Prostate gland (tissue), 2 donors: ENCODE data around the gene SLC9A8. TPM values are rescaled to one million over a fixed set of nuclear protein-coding genes. Genes with fewer than 3 reads are reported as not detected.

Experiments
- DNase-seq: peaks from one replicate; pipeline ENCODE4 v3.0.0-alpha.2; 2019; ENCODE audit warnings: low spot score
- H3K27ac ChIP-seq, 2 donors: fragments of 200-600 bp; sonication (generic); 2 replicates each; pipeline ENCODE4 v1.5.1; 2017 to 2019
- H3K27me3 ChIP-seq: fragments of 200-600 bp; sonication (generic); replicated peaks from 2 replicates; pipeline ENCODE4 v1.5.1; 2019; ENCODE audit not compliant: insufficient read depth
- H3K36me3 ChIP-seq, 2 donors: fragments of 200-600 bp; sonication (generic); 1 replicate in 1 of 2; 2 replicates in 1 of 2; pipeline versions ENCODE4 v1.5.1 to v1.8.1; 2017 to 2019
- H3K4me1 ChIP-seq: fragments of 200-600 bp; sonication (generic); replicated peaks from 2 replicates; pipeline ENCODE4 v1.5.1; 2019
- H3K4me3 ChIP-seq, 2 donors: fragments of 200-600 bp; sonication (generic); 2 replicates each; pipeline ENCODE4 v1.5.1; 2017 to 2019
- H3K9me3 ChIP-seq: fragments of 200-600 bp; sonication (generic); 2 replicates; pipeline ENCODE4 v1.5.1; 2017
- POLR2A ChIP-seq: fragments of 450-650 bp; IDR thresholded peaks from one replicate; pipeline ENCODE4 v1.6.1; 2016; ENCODE audit warnings: antibody characterized with exemption, mild to moderate bottlenecking
- POLR2AphosphoS5 ChIP-seq: sonication (generic); formaldehyde crosslinking; IDR thresholded peaks from one replicate; pipeline ENCODE4 v1.6.1; 2017; ENCODE audit warnings: antibody characterized with exemption
- WGBS: methylation state at CpG from one replicate; pipeline ENCODE4 v1.1.5; 2018; 5-methylcytosine and 5-hydroxymethylcytosine counted together
- intact Hi-C: fragments of 100-400 bp; cut with DNase I; formaldehyde crosslinking; loops from one replicate; pipeline ENCODE4 v1.14.2; 2022
- total RNA-seq, 2 donors: library from RNA; depleted of rRNA; stranded (reverse); fragments of >200 nt; gene quantifications; one replicate each; pipeline ENCODE4 v1.1.0, GENCODE V29; 2016
- TF ChIP-seq, protein P1 (sequence below), 4 experiments: fragments of 200-600 bp in 2 of 4; fragments of 450-650 bp in 2 of 4; sonication (generic) in 2 of 4; IDR thresholded peaks; 1 replicate in 3 of 4; 2 replicates in 1 of 4; pipeline ENCODE4 v1.5.1; 2016 to 2019; ENCODE audit warnings: antibody characterized with exemption in 4 of 4, mild to moderate bottlenecking in 2 of 4, moderate library complexity in 2 of 4

The SLC9A8 gene
- total RNA-seq, 2 donors from 2014 or later, result 13.5 to 26.4 TPM

GRCh38 chr20:49872056-49872455, 59.4 kb downstream of the SLC9A8 start:
- Histone ChIP-seq H3K36me3 (no peaks in the 10 kb centered on the region), H3K27ac (no peak overlapping the region), H3K4me1 (no peaks in the 10 kb centered on the region), H3K9me3 (no peaks in the 10 kb centered on the region), H3K4me3 (no peak overlapping the region), H3K27me3 (no peaks in the 10 kb centered on the region)
- intact Hi-C loops, result no loop called here
- WGBS, result 96% methylated on average over 1 of the region's 1 CpG
- no peak for TF ChIP-seq POLR2AphosphoS5
- TF ChIP-seq POLR2A, result no peak
- TF ChIP-seq, protein P1, sequence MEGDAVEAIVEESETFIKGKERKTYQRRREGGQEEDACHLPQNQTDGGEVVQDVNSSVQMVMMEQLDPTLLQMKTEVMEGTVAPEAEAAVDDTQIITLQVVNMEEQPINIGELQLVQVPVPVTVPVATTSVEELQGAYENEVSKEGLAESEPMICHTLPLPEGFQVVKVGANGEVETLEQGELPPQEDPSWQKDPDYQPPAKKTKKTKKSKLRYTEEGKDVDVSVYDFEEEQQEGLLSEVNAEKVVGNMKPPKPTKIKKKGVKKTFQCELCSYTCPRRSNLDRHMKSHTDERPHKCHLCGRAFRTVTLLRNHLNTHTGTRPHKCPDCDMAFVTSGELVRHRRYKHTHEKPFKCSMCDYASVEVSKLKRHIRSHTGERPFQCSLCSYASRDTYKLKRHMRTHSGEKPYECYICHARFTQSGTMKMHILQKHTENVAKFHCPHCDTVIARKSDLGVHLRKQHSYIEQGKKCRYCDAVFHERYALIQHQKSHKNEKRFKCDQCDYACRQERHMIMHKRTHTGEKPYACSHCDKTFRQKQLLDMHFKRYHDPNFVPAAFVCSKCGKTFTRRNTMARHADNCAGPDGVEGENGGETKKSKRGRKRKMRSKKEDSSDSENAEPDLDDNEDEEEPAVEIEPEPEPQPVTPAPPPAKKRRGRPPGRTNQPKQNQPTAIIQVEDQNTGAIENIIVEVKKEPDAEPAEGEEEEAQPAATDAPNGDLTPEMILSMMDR (IDR thresholded peaks at IDR 0.05), result no peak
- DNase-seq, result no peak

GRCh38 chr20:49874696-49875095, 62.1 kb downstream of the SLC9A8 start:
- WGBS, result 54% methylated on average over 6 of the region's 6 CpGs
- Histone ChIP-seq H3K27me3 (no peaks in the 10 kb centered on the region), H3K4me1 (no peaks in the 10 kb centered on the region), H3K4me3 (no peak overlapping the region), H3K36me3 (no peaks in the 10 kb centered on the region), H3K27ac (peak overlapping the region in 1 of 2 donors; percentile 13), H3K9me3 (no peaks in the 10 kb centered on the region)
- intact Hi-C loops, result no loop called here
- TF ChIP-seq POLR2AphosphoS5 (no peak), POLR2A (no peak)
- TF ChIP-seq, protein P1 (IDR thresholded peaks at IDR 0.05), result no peak
- DNase-seq, result no peak

DNA sequence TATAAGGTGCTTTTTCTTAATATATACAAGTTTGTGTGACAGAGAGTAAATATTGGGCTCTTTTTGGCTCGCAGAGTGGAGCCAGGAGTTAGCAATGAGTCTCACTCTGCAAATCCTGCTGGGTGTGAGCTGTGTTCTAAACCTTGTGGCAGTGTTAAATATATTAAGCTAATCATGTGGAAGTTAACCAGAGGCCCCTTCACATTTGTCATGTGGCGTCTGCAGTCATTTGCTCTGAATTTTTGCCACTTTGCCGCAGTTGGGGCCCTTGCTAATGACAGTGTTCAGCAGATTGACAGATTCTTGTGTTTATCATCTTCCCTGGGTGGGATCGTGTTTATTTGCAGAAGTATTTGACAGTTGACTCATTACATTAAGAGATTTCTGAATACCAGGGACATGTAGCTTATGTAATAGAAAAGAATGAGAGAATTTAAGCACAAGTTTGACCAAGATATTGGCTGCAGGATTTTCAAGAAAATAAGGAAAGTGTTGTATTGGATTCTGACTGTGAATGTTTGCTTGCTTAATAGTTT, 64.8 kb downstream of the SLC9A8 start:
- Histone ChIP-seq H3K27me3 (no peaks in the 10 kb centered on the region), H3K4me1 (no peaks in the 10 kb centered on the region), H3K27ac (no peak overlapping the region), H3K4me3 (no peak overlapping the region), H3K9me3 (no peaks in the 10 kb centered on the region), H3K36me3 (no peaks in the 10 kb centered on the region)
- TF ChIP-seq POLR2AphosphoS5, result no peak
- no peak for TF ChIP-seq POLR2A
- TF ChIP-seq, protein P1 (IDR thresholded peaks at IDR 0.05), result no peak
- WGBS, result 64% methylated on average over 4 of the region's 4 CpGs
- no peak for DNase-seq
- intact Hi-C loops, result no loop called here

- no peak for DNase-seq
- Histone ChIP-seq H3K36me3 (no peaks in the 10 kb centered on the region), H3K27ac (no peak overlapping the region), H3K4me3 (no peak overlapping the region), H3K27me3 (no peaks in the 10 kb centered on the region), H3K4me1 (no peaks in the 10 kb centered on the region), H3K9me3 (no peaks in the 10 kb centered on the region)
- WGBS, result 100% methylated on average over 1 of the region's 1 CpG
- TF ChIP-seq POLR2AphosphoS5 (no peak), POLR2A (no peak)
- intact Hi-C loops, result no loop called here
Measured at GRCh38 chr20:49878977-49879376, 66.3 kb downstream of the SLC9A8 start.

GRCh38 chr20:49880177-49880576, 67.5 kb downstream of the SLC9A8 start:
- no peaks in the 10 kb centered on the region for H3K4me1 ChIP-seq
- H3K9me3 ChIP-seq, result no peaks in the 10 kb centered on the region
- TF ChIP-seq POLR2A (no peak), POLR2AphosphoS5 (peak; percentile 70)
- TF ChIP-seq, protein P1 (IDR thresholded peaks at IDR 0.05), result no peak
- intact Hi-C loops, result no loop called here
- peak; percentile 72 for DNase-seq
- peak overlapping the region; percentile 29 to 38 for H3K27ac ChIP-seq
- no peaks in the 10 kb centered on the region for H3K36me3 ChIP-seq
- no peak overlapping the region for H3K4me3 ChIP-seq
- no peaks in the 10 kb centered on the region for H3K27me3 ChIP-seq
- WGBS, result 25% methylated on average over 3 of the region's 3 CpGs
